Fibroblast of mammary gland (primary cell): ENCODE measurements around the gene ACAP1.

Experiments
- DNase-seq: peaks from one replicate; pipeline ENCODE4 v3.0.0-alpha.2; 2010; ENCODE audit warnings: low read depth
- H3K4me3 ChIP-seq: 2 replicates; pipeline ENCODE4 v1.5.1; 2011; ENCODE audit warnings: low read depth, mild to moderate bottlenecking, low read length, moderate library complexity; ENCODE audit not compliant: control insufficient read depth
- CTCF ChIP-seq: conservative IDR thresholded peaks from 2 replicates; pipeline ENCODE4 v1.5.1; 2011; ENCODE audit warnings: low read depth, low read length, inconsistent platforms; ENCODE audit not compliant: control insufficient read depth, insufficient read depth

Gene ACAP1

GRCh38 chr17:7325031-7325528 is 11.2 kb upstream of the ACAP1 start:
- DNase-seq: no peak
- no peak overlapping the region for H3K4me3 ChIP-seq
- TF ChIP-seq CTCF: no peak

GRCh38 chr17:7326186-7326585 is 10.1 kb upstream of the ACAP1 start:
- no peak overlapping the region for H3K4me3 ChIP-seq
- no peak for TF ChIP-seq CTCF
- no peak for DNase-seq

- no peak overlapping the region for H3K4me3 ChIP-seq
- DNase-seq: no peak
- no peak for TF ChIP-seq CTCF
Observed at GRCh38 chr17:7327056-7327455, 9.3 kb upstream of the ACAP1 start.

- DNase-seq: no peak
- H3K4me3 ChIP-seq: no peak overlapping the region
- no peak for TF ChIP-seq CTCF
Observed at GRCh38 chr17:7327501-7327900, 8.8 kb upstream of the ACAP1 start.

GRCh38 chr17:7328009-7328408 is 8.3 kb upstream of the ACAP1 start:
- no peak for DNase-seq
- H3K4me3 ChIP-seq: no peak overlapping the region
- no peak for TF ChIP-seq CTCF

- no peak for DNase-seq
- no peak for TF ChIP-seq CTCF
- H3K4me3 ChIP-seq: peak within 1 kb of the TSS; percentile 90
Observed at GRCh38 chr17:7328840-7329373, 7.4 kb upstream of the ACAP1 start, which contains the start of gene NEURL4. Gene NEURL4 (minus strand): TSS chr17:7329335. CDS start chr17:7329312, 23 bp downstream.

- DNase-seq: peak; percentile 98
- TF ChIP-seq CTCF: no peak
- H3K4me3 ChIP-seq: peak overlapping the region; percentile 90
Observed at GRCh38 chr17:7329374-7329996, 6.8 kb upstream of the ACAP1 start.
